Activated T-helper 17 cell treated with anti-CD3 and anti-CD28 coated beads, Interleukin-2, amount 50 U/mL, for 72 hours (primary cell): ENCODE data around the gene CNST. TPM values are rescaled to one million over a fixed set of nuclear protein-coding genes. Genes with fewer than 3 reads are reported as not detected.
A peak's percentile ranks its signal among the peaks of the same experiment; 100 is the strongest.

Experiments
- ATAC-seq: fragments of 150-1000 bp; cut with Tn5 transposase; replicated peaks from 2 replicates; pipeline ENCODE4 v1.10.0; 2021; ENCODE audit warnings: mild to moderate bottlenecking, moderate library complexity
- H3K27ac Mint-ChIP-seq: one replicate; pipeline ENCODE4 v1.8.0; 2022; ENCODE audit warnings: mixed read lengths
- H3K27me3 Mint-ChIP-seq: one replicate; pipeline ENCODE4 v1.8.0; 2022; ENCODE audit warnings: mixed read lengths
- H3K36me3 Mint-ChIP-seq: one replicate; pipeline ENCODE4 v1.8.0; 2022; ENCODE audit warnings: low read depth, mild to moderate bottlenecking, mixed read lengths
- H3K4me1 Mint-ChIP-seq: one replicate; pipeline ENCODE4 v1.8.0; 2022; ENCODE audit warnings: mixed read lengths
- H3K4me3 Mint-ChIP-seq: one replicate; pipeline ENCODE4 v1.8.0; 2022; ENCODE audit warnings: mild to moderate bottlenecking, mixed read lengths
- H3K9me3 Mint-ChIP-seq: one replicate; pipeline ENCODE4 v1.8.0; 2022; ENCODE audit warnings: mixed read lengths
- total RNA-seq, 2 donors: library from RNA; stranded (reverse); gene quantifications; one replicate each; pipeline ENCODE4 v1.2.3, GENCODE V29; 2022

The CNST gene
- total RNA-seq, 2 donors from 2014 or later: 33.6 to 36.4 TPM

GRCh38 chr1:246638941-246639655 lies 72.8 kb downstream of the CNST start:
- Mint-ChIP-seq H3K9me3 (peaks cover 5% of the 10 kb centered on the region), H3K27ac (no peak overlapping the region), H3K4me3 (no peak overlapping the region), H3K36me3 (peaks cover 35% of the 10 kb centered on the region), H3K27me3 (no peaks in the 10 kb centered on the region), H3K4me1 (peaks cover 5% of the 10 kb centered on the region)
- no peak for ATAC-seq

- no peak for ATAC-seq
- H3K4me1 Mint-ChIP-seq: peaks cover 5% of the 10 kb centered on the region
- H3K36me3 Mint-ChIP-seq: peaks cover 41% of the 10 kb centered on the region
- H3K9me3 Mint-ChIP-seq: peaks cover 5% of the 10 kb centered on the region
- no peak overlapping the region for H3K27ac Mint-ChIP-seq
- no peak overlapping the region for H3K4me3 Mint-ChIP-seq
- no peaks in the 10 kb centered on the region for H3K27me3 Mint-ChIP-seq
These were observed 73.5 kb downstream of the CNST start for GRCh38 chr1:246639732-246640131.

GRCh38 chr1:246640747-246641146 lies 74.5 kb downstream of the CNST start:
- Mint-ChIP-seq H3K36me3 (peaks cover 51% of the 10 kb centered on the region), H3K4me3 (no peak overlapping the region), H3K4me1 (peaks cover 5% of the 10 kb centered on the region), H3K27me3 (no peaks in the 10 kb centered on the region), H3K27ac (no peak overlapping the region), H3K9me3 (peaks cover 5% of the 10 kb centered on the region)
- no peak for ATAC-seq

GRCh38 chr1:246641394-246641793 lies 75.1 kb downstream of the CNST start:
- no peak overlapping the region for H3K4me3 Mint-ChIP-seq
- H3K27ac Mint-ChIP-seq: no peak overlapping the region
- peaks cover 58% of the 10 kb centered on the region for H3K36me3 Mint-ChIP-seq
- no peaks in the 10 kb centered on the region for H3K27me3 Mint-ChIP-seq
- peaks cover 5% of the 10 kb centered on the region for H3K9me3 Mint-ChIP-seq
- no peak for ATAC-seq
- H3K4me1 Mint-ChIP-seq: peaks cover 5% of the 10 kb centered on the region

DNA sequence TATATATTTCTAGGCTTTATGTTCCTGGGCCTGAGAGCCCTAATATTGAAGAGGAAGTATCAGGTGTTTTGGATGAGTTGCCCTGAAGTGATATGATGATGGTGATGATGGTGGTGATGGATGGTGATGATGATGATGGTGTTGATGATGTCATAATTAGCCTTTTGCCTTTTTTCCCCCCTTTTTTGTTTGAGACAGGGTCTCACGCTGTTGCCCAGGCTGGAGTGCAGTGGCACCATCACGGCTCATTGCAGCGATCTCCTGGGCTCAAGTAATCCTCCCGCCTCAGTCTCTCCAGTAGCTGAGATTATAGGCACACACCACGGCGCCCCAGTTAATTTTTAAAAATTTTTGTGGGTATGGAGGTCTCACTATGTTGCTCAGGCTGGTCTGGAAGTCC lies 76.5 kb downstream of the CNST start:
- ATAC-seq: no peak
- no peak overlapping the region for H3K4me3 Mint-ChIP-seq
- H3K27me3 Mint-ChIP-seq: no peaks in the 10 kb centered on the region
- H3K9me3 Mint-ChIP-seq: peaks cover 5% of the 10 kb centered on the region
- H3K27ac Mint-ChIP-seq: peak overlapping the region; percentile 23
- H3K36me3 Mint-ChIP-seq: peaks cover 71% of the 10 kb centered on the region
- H3K4me1 Mint-ChIP-seq: peaks cover 7% of the 10 kb centered on the region

DNA sequence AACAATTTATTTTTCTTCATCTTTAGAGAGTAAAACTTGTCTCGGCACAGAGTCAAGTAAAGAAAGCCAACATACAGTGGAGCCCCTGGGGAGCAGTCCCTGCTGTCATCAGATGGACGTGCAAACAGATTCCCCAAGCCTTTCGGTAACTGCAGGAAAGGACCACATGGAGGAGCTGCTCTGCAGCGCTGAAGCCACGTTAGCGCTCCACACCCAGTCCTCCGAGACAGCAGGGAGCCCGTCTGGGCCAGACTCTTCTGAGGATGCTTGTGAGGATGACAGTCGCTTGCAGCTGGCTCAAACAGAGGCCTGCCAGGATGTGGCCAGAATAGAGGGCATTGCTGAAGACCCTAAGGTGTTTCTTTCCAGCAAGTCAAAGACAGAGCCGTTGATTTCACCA lies 80.9 kb downstream of the CNST start:
- H3K9me3 Mint-ChIP-seq: peaks cover 5% of the 10 kb centered on the region
- H3K4me3 Mint-ChIP-seq: no peak overlapping the region
- H3K27ac Mint-ChIP-seq: peak overlapping the region; percentile 3
- H3K36me3 Mint-ChIP-seq: peaks cover 98% of the 10 kb centered on the region
- H3K4me1 Mint-ChIP-seq: peaks cover 14% of the 10 kb centered on the region
- no peak for ATAC-seq
- H3K27me3 Mint-ChIP-seq: no peaks in the 10 kb centered on the region

GRCh38 chr1:246647513-246647912 lies 81.3 kb downstream of the CNST start:
- H3K27me3 Mint-ChIP-seq: no peaks in the 10 kb centered on the region
- no peak for ATAC-seq
- peaks cover 12% of the 10 kb centered on the region for H3K4me1 Mint-ChIP-seq
- peak overlapping the region; percentile 3 for H3K27ac Mint-ChIP-seq
- H3K9me3 Mint-ChIP-seq: peaks cover 3% of the 10 kb centered on the region
- peaks cover 97% of the 10 kb centered on the region for H3K36me3 Mint-ChIP-seq
- H3K4me3 Mint-ChIP-seq: no peak overlapping the region

DNA sequence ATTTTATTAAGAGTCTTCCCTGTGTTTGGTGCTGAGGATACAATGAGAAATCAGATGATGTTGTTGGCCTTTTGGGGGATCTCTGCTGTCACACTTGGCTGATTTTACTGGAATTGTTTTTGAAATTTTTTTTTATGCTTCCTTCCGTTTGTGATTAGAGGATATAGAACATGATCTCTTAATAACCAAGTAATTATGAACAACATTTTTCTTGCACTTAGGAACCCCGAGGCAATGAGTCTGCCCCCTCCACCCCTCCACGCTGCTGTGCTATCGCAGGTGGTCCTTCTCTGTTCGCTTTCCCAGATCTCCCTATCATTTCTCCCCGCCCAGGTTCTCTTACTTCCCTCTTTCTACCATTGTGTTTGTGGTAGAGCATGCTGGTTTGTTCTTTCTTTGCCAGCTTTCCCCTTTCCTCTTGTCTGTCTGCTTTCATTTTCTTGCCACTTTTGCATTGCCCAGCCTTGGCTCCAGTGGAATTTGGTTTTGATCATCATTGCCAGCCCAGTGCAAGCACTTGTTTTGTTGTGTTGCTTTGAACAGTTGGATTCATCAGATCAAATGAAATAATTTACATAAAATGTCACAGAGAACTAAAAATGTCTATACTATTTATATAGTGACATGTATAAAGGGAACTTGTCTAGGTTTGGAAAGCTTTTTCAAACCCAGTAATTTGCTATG lies 84.9 kb downstream of the CNST start:
- H3K4me1 Mint-ChIP-seq: peaks cover 16% of the 10 kb centered on the region
- H3K27me3 Mint-ChIP-seq: no peaks in the 10 kb centered on the region
- no peak for ATAC-seq
- H3K9me3 Mint-ChIP-seq: no peaks in the 10 kb centered on the region
- H3K27ac Mint-ChIP-seq: no peak overlapping the region
- H3K36me3 Mint-ChIP-seq: peaks cover 91% of the 10 kb centered on the region
- no peak overlapping the region for H3K4me3 Mint-ChIP-seq

GRCh38 chr1:246658567-246658966 lies 92.3 kb downstream of the CNST start:
- Mint-ChIP-seq H3K9me3 (no peaks in the 10 kb centered on the region), H3K27me3 (no peaks in the 10 kb centered on the region), H3K27ac (no peak overlapping the region), H3K36me3 (peaks cover 88% of the 10 kb centered on the region), H3K4me1 (peaks cover 7% of the 10 kb centered on the region), H3K4me3 (no peak overlapping the region)
- ATAC-seq: no peak

DNA sequence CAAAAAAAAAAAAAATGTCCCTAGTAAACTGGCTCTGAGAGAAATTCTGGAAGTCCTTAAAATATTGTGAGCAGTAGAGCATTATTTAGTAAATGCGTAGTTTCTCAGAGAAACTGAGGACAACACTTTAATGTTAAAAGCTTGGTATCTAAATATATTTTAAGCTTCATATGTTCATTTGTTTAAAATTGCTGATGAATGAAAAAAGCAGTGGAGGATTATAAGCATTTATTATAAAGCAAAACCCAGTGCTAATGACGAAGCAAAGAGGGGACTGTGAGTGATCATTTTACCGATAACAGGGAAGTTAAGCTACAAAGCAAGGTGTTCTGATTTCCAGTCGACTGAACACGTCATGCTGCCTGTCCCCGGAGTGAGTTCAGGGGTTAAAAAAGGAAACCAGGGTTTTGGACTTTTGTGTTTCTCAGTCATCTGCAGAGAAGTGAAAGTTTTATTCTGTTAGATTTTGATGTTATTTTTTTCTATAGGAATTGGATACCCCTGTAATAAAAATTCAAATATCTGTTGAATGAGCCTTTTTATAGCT lies 93.4 kb downstream of the CNST start:
- no peaks in the 10 kb centered on the region for H3K4me1 Mint-ChIP-seq
- no peak for ATAC-seq
- no peak overlapping the region for H3K27ac Mint-ChIP-seq
- H3K36me3 Mint-ChIP-seq: peaks cover 82% of the 10 kb centered on the region
- no peaks in the 10 kb centered on the region for H3K27me3 Mint-ChIP-seq
- no peak overlapping the region for H3K4me3 Mint-ChIP-seq
- no peaks in the 10 kb centered on the region for H3K9me3 Mint-ChIP-seq

- Mint-ChIP-seq H3K36me3 (peaks cover 85% of the 10 kb centered on the region), H3K4me3 (no peak overlapping the region), H3K27ac (no peak overlapping the region), H3K9me3 (no peaks in the 10 kb centered on the region), H3K4me1 (no peaks in the 10 kb centered on the region), H3K27me3 (no peaks in the 10 kb centered on the region)
- no peak for ATAC-seq
These were observed 95.2 kb downstream of the CNST start for GRCh38 chr1:246661451-246661850.

DNA sequence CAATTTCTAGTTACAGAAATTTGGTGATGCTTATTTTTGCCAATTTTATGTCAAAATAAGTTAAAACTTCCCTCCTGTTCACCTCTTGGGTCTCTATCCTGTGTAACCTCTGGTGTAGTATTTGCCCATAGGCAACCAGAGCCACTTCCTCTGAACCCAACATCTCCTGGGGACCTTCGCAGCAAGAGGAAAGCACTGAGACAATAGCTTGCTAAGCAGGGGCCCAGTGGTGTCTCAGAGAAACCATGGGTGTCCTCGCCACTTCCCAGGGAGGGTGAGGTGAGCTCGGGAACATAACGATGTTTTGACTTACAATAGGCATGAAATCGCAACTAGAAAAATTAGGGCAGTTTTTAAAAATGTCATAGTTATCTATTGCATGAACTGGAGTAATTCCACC lies 101.5 kb downstream of the CNST start:
- H3K4me3 Mint-ChIP-seq: no peak overlapping the region
- no peak overlapping the region for H3K27ac Mint-ChIP-seq

DNA sequence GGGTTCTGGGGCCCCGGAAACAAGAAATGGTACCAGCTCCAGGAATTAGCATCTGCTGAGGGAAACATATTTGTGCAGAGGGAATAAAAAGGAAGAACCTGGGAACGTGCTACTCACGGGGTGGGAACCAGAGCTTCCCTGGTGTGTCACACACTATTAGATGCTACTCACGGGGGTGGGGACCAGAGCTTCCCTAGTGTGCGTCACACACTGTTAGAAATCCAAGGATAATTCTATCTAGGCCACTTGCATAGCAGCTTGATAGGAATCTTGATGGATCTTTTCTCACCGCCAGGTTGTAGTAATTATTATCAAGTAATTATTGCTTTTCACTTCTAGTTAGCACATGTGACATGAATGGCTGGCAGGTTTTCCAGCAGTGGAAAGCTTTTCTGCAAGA lies 103.4 kb downstream of the CNST start:
- H3K36me3 Mint-ChIP-seq: peaks cover 70% of the 10 kb centered on the region
- no peak overlapping the region for H3K4me3 Mint-ChIP-seq
- no peak overlapping the region for H3K27ac Mint-ChIP-seq
- H3K27me3 Mint-ChIP-seq: no peaks in the 10 kb centered on the region
- H3K4me1 Mint-ChIP-seq: no peaks in the 10 kb centered on the region
- no peaks in the 10 kb centered on the region for H3K9me3 Mint-ChIP-seq
- no peak for ATAC-seq

More for the DNA sequence above, 101.5 kb downstream of the CNST start:
- no peak for ATAC-seq
- H3K4me1 Mint-ChIP-seq: no peaks in the 10 kb centered on the region
- H3K27me3 Mint-ChIP-seq: no peaks in the 10 kb centered on the region
- H3K36me3 Mint-ChIP-seq: peaks cover 72% of the 10 kb centered on the region
- no peaks in the 10 kb centered on the region for H3K9me3 Mint-ChIP-seq

DNA sequence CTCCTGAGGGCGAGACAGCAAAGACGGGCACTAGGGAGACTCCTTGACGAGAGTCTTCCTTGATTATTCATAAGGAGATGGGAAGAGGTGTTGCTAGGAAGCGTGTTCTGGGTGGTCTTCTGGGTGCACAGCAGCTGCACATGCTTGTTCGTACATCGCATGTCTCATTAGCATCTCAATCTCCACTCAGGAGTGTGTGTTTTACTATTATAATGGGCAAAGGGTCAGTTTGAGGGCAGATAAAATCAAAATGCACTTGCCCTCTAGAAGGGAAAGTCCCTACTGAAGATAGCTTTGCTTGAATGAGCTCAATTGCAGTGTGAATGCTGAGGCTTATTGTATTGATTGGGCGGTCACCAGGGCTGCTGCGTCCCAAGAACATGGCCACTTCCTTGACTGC lies 107.8 kb downstream of the CNST start:
- ATAC-seq: no peak
- Mint-ChIP-seq H3K36me3 (peaks cover 28% of the 10 kb centered on the region), H3K27me3 (no peaks in the 10 kb centered on the region), H3K4me1 (no peaks in the 10 kb centered on the region), H3K4me3 (no peak overlapping the region), H3K9me3 (no peaks in the 10 kb centered on the region), H3K27ac (no peak overlapping the region)

DNA sequence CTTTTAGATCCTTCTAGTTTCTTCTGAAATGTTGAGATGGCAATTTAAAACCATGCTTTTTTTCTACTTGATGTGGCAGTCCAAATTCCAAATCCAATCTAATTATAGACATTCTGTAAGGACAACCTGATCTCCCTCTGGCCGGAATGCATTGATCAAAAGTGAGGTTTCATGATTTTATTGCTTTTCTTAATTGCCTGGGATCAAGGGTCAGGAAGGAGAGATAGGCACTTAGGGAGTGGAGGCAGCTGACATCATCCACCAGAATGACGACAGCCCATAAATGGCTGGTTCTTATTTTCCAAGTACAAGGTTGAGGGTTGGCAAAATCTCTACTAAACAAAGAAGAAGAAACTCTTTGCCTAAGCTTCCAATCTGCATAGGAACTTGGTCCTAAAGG lies 111.6 kb downstream of the CNST start:
- no peak for ATAC-seq
- no peak overlapping the region for H3K4me3 Mint-ChIP-seq
- no peak overlapping the region for H3K27ac Mint-ChIP-seq
- H3K4me1 Mint-ChIP-seq: no peaks in the 10 kb centered on the region
- H3K9me3 Mint-ChIP-seq: no peaks in the 10 kb centered on the region
- peaks cover 5% of the 10 kb centered on the region for H3K36me3 Mint-ChIP-seq
- no peaks in the 10 kb centered on the region for H3K27me3 Mint-ChIP-seq
